Nephron progenitor cell (in vitro differentiated cells): Measurements from ENCODE around the gene CLDN17.

Source experiments
- DNase-seq: peaks from one replicate; pipeline ENCODE4 v3.0.0; 2021
- H3K27ac Mint-ChIP-seq: 2 replicates; pipeline ENCODE4 v1.8.0; 2021; ENCODE audit warnings: mild to moderate bottlenecking, moderate library complexity, mixed read lengths
- H3K27me3 Mint-ChIP-seq: 2 replicates; pipeline ENCODE4 v1.8.0; 2021; ENCODE audit warnings: mild to moderate bottlenecking, low read depth, mixed read lengths; ENCODE audit not compliant: poor library complexity
- H3K36me3 Mint-ChIP-seq: 2 replicates; pipeline ENCODE4 v1.8.0; 2021; ENCODE audit warnings: low read depth, mixed read lengths
- H3K4me1 Mint-ChIP-seq: 2 replicates; pipeline ENCODE4 v1.8.0; 2021; ENCODE audit warnings: mixed read lengths
- H3K4me3 Mint-ChIP-seq: 2 replicates; pipeline ENCODE4 v1.8.0; 2021; ENCODE audit warnings: mild to moderate bottlenecking, moderate library complexity, mixed read lengths
- H3K9me3 Mint-ChIP-seq: 2 replicates; pipeline ENCODE4 v1.8.0; 2021; ENCODE audit warnings: mild to moderate bottlenecking, moderate library complexity, mixed read lengths
- TF ChIP-seq, protein P1 (sequence below): fragments of 200-600 bp; sonication (generic); IDR thresholded peaks from 2 replicates; pipeline ENCODE4 v1.5.0; 2021; ENCODE audit warnings: antibody characterized with exemption

CLDN17 gene

GRCh38 chr21:30116479-30116878, 50.1 kb downstream of the CLDN17 start:
- H3K4me1 Mint-ChIP-seq = no peaks in the 10 kb centered on the region
- no peaks in the 10 kb centered on the region for H3K27me3 Mint-ChIP-seq
- DNase-seq = no peak
- TF ChIP-seq, protein P1, sequence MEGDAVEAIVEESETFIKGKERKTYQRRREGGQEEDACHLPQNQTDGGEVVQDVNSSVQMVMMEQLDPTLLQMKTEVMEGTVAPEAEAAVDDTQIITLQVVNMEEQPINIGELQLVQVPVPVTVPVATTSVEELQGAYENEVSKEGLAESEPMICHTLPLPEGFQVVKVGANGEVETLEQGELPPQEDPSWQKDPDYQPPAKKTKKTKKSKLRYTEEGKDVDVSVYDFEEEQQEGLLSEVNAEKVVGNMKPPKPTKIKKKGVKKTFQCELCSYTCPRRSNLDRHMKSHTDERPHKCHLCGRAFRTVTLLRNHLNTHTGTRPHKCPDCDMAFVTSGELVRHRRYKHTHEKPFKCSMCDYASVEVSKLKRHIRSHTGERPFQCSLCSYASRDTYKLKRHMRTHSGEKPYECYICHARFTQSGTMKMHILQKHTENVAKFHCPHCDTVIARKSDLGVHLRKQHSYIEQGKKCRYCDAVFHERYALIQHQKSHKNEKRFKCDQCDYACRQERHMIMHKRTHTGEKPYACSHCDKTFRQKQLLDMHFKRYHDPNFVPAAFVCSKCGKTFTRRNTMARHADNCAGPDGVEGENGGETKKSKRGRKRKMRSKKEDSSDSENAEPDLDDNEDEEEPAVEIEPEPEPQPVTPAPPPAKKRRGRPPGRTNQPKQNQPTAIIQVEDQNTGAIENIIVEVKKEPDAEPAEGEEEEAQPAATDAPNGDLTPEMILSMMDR = no peak
- H3K27ac Mint-ChIP-seq = no peak overlapping the region
- no peaks in the 10 kb centered on the region for H3K9me3 Mint-ChIP-seq
- no peaks in the 10 kb centered on the region for H3K36me3 Mint-ChIP-seq
- H3K4me3 Mint-ChIP-seq = no peak overlapping the region
